IMR-90 (cell line): Measurements from ENCODE around the gene DNM2. TPM values are rescaled to one million over a fixed set of nuclear protein-coding genes. Genes with fewer than 3 reads are reported as not detected.

Experiments
- CHD1 ChIP-seq: IDR thresholded peaks from 2 replicates; pipeline ENCODE4 v1.6.1; 2012; ENCODE audit warnings: low read depth, low read length, improper control_type of control experiment
- MAZ ChIP-seq: IDR thresholded peaks from 2 replicates; pipeline ENCODE4 v1.6.1; 2012; ENCODE audit warnings: low read depth, mild to moderate bottlenecking, low read length, improper control_type of control experiment, moderate library complexity, borderline replicate concordance
- RCOR1 ChIP-seq: IDR thresholded peaks from 2 replicates; pipeline ENCODE4 v1.6.1; 2012; ENCODE audit warnings: mild to moderate bottlenecking, low read length, improper control_type of control experiment; ENCODE audit not compliant: insufficient replicate concordance
- USF2 ChIP-seq: fragments of 150-350 bp; IDR thresholded peaks from 2 replicates; pipeline ENCODE4 v1.6.1; 2017; ENCODE audit warnings: mild to moderate bottlenecking, antibody characterized with exemption, low read length, low read depth
- polyA plus RNA-seq, 3 experiments: library from polyadenylated mRNA; depleted of rRNA; stranded (reverse); fragments of >200 nt; gene quantifications; 2 replicates each; pipeline ENCODE4 v1.2.3, GENCODE V29; 2012; ENCODE audit warnings: low replicate concordance in 1 of 3
- total RNA-seq: library from RNA; depleted of rRNA; stranded (reverse); fragments of >200 nt; gene quantifications from 2 replicates; pipeline ENCODE4 v1.2.3, GENCODE V29; 2012

DNM2 gene
- total and polyA plus RNA-seq, 2 of the 4 experiments (the other 2 are of a cell fraction), result 55.6 to 74.2 TPM

- TF ChIP-seq MAZ (no peak), RCOR1 (no peak), CHD1 (no peak), USF2 (no peak)
These were observed 101.5 kb downstream of the DNM2 start (continued) for GRCh38 chr19:10819124-10820060.
